IMR-90 (cell line): ENCODE results near the gene CAMKMT. TPM values are rescaled to one million over a fixed set of nuclear protein-coding genes. Genes with fewer than 3 reads are reported as not detected.

Source experiments
- ATAC-seq: fragments of 200-7000 bp; cut with Tn5 transposase; 2 replicates; pipeline ENCODE4 v1.9.1; 2020; ENCODE audit warnings: low read depth, mild to moderate bottlenecking, moderate library complexity
- BruUV-seq: library from RNA; stranded (reverse); fragments of 400-500 nt; replicated peaks from 2 replicates; lab custom pipeline; 2021; lab: Mats Ljungman, UMichigan
- CTCF ChIA-PET: fragments of 300-600 bp; formaldehyde crosslinking; extraction: SDS; loops from one replicate; lab custom pipeline; 2021; ENCODE audit warnings: antibody characterized with exemption; lab: Yijun Ruan, JAX
- POLR2A ChIA-PET: fragments of 300-600 bp; sonication (Branson Sonifier 250); formaldehyde crosslinking; loops from one replicate; lab custom pipeline; 2022; ENCODE audit warnings: antibody characterized with exemption; ENCODE audit not compliant: unreplicated experiment; lab: Charles Lee
- DNase-seq: peaks from one replicate; pipeline ENCODE4 v3.0.0; 2013
- H2AFZ ChIP-seq: replicated peaks from 2 replicates; pipeline ENCODE3; 2013; ENCODE audit warnings: low read length, mild to moderate bottlenecking; ENCODE audit not compliant: poor library complexity
- H2AK5ac ChIP-seq: 2 replicates; pipeline ENCODE4 v1.6.1; 2013; ENCODE audit warnings: low read depth, low read length, inconsistent platforms
- H2AK9ac ChIP-seq: replicated peaks from 2 replicates; pipeline ENCODE3; 2013; ENCODE audit warnings: mild to moderate bottlenecking, low read depth, low read length, moderate library complexity; ENCODE audit not compliant: poor library complexity
- H2BK120ac ChIP-seq: 2 replicates; pipeline ENCODE4 v1.6.1; 2013; ENCODE audit warnings: low read depth, low read length, inconsistent platforms
- H2BK15ac ChIP-seq: 3 replicates; pipeline ENCODE4 v1.6.1; 2013; ENCODE audit warnings: low read depth, low read length, inconsistent platforms
- H2BK20ac ChIP-seq: 2 replicates; pipeline ENCODE4 v1.6.1; 2013; ENCODE audit warnings: low read depth, mild to moderate bottlenecking, inconsistent platforms, low read length, moderate library complexity
- H2BK5ac ChIP-seq: 2 replicates; pipeline ENCODE4 v1.6.1; 2013; ENCODE audit warnings: mild to moderate bottlenecking, low read depth, low read length, inconsistent platforms; ENCODE audit not compliant: poor library complexity, severe bottlenecking
- H3K14ac ChIP-seq: replicated peaks from 2 replicates; pipeline ENCODE4 v1.6.1; 2013; ENCODE audit warnings: low read depth, low read length, inconsistent platforms
- H3K18ac ChIP-seq: 2 replicates; pipeline ENCODE4 v1.6.1; 2013; ENCODE audit warnings: low read depth, low read length, control low read depth
- H3K23ac ChIP-seq: 2 replicates; pipeline ENCODE4 v1.6.1; 2013; ENCODE audit warnings: low read depth, low read length, inconsistent platforms
- H3K27ac ChIP-seq: 2 replicates; pipeline ENCODE4 v1.5.1; 2013; ENCODE audit warnings: mild to moderate bottlenecking, control low read depth, low read length; ENCODE audit not compliant: insufficient read depth
- H3K27me3 ChIP-seq: 2 replicates; pipeline ENCODE4 v1.6.1; 2013; ENCODE audit warnings: low read length; ENCODE audit not compliant: control insufficient read depth, insufficient read depth
- H3K36me3 ChIP-seq: 2 replicates; pipeline ENCODE4 v1.6.1; 2013; ENCODE audit warnings: low read length, mixed read lengths; ENCODE audit not compliant: control insufficient read depth, insufficient read depth
- H3K4ac ChIP-seq: 2 replicates; pipeline ENCODE4 v1.6.1; 2013; ENCODE audit warnings: low read depth, low read length, inconsistent platforms
- H3K4me1 ChIP-seq: 2 replicates; pipeline ENCODE4 v1.6.1; 2013; ENCODE audit warnings: low read length, mixed read lengths; ENCODE audit not compliant: control insufficient read depth, insufficient read depth
- H3K4me2 ChIP-seq: 2 replicates; pipeline ENCODE4 v1.6.1; 2013; ENCODE audit warnings: low read depth, mild to moderate bottlenecking, control low read depth, low read length, moderate library complexity
- H3K4me3 ChIP-seq: 2 replicates; pipeline ENCODE4 v1.5.1; 2013; ENCODE audit warnings: low read depth, mild to moderate bottlenecking, control low read depth, low read length, moderate library complexity; ENCODE audit not compliant: insufficient read depth
- H3K56ac ChIP-seq: 2 replicates; pipeline ENCODE4 v1.6.1; 2013; ENCODE audit warnings: low read length, inconsistent platforms; ENCODE audit not compliant: insufficient read depth; ENCODE audit errors: extremely low read depth
- H3K79me1 ChIP-seq, 2 experiments: 2 replicates each; pipeline ENCODE4 v1.6.1; 2013; ENCODE audit warnings: low read length in 2 of 2, inconsistent platforms in 1 of 2, low read depth in 1 of 2
- H3K9ac ChIP-seq: 2 replicates; pipeline ENCODE4 v1.6.1; 2013; ENCODE audit warnings: low read depth, low read length, control low read depth
- H3K9me1 ChIP-seq: 2 replicates; pipeline ENCODE4 v1.6.1; 2013; ENCODE audit warnings: low read length, inconsistent platforms; ENCODE audit not compliant: insufficient read depth
- H3K9me3 ChIP-seq: 2 replicates; pipeline ENCODE4 v1.6.1; 2013; ENCODE audit warnings: low read length; ENCODE audit not compliant: control insufficient read depth, insufficient read depth
- H4K20me1 ChIP-seq: 2 replicates; pipeline ENCODE4 v1.6.1; 2013; ENCODE audit warnings: low read length, inconsistent platforms; ENCODE audit not compliant: insufficient read depth
- H4K5ac ChIP-seq: 2 replicates; pipeline ENCODE4 v1.6.1; 2013; ENCODE audit warnings: mild to moderate bottlenecking, low read depth, low read length, control low read depth
- H4K8ac ChIP-seq, 2 experiments: 2 replicates each; pipeline ENCODE4 v1.6.1; 2013; ENCODE audit warnings: low read depth in 2 of 2, low read length in 2 of 2, control low read depth in 1 of 2, inconsistent platforms in 1 of 2
- H4K91ac ChIP-seq: 2 replicates; pipeline ENCODE4 v1.6.1; 2013; ENCODE audit warnings: low read depth, low read length, inconsistent platforms; ENCODE audit not compliant: insufficient read depth
- RAD21 ChIP-seq: IDR thresholded peaks from 2 replicates; pipeline ENCODE4 v1.6.1; 2012; ENCODE audit warnings: low read length, improper control_type of control experiment
- WGBS, 2 experiments: methylation state at CpG; one replicate each; pipeline versions ENCODE4 v1.1.5 to v1.1.7; 2013; ENCODE audit warnings: missing lambda C conversion rate in 2 of 2; ENCODE audit not compliant: insufficient read length in 1 of 2; ENCODE audit errors: extremely low coverage in 2 of 2; 5-methylcytosine and 5-hydroxymethylcytosine counted together
- dilution Hi-C: fragments of 300-500 bp; cut with HindIII; formaldehyde crosslinking; loops from one replicate; pipeline ENCODE4 v1.14.3; 2018; ENCODE audit warnings: low sequenced_read_pairs; ENCODE audit not compliant: unreplicated experiment
- in situ Hi-C: fragments of 300-500 bp; cut with MboI; formaldehyde crosslinking; loops from 3 replicates; pipeline ENCODE4 v1.14.3; 2019; ENCODE audit warnings: low sequenced_read_pairs, inconsistent platforms, mixed read lengths
- intact Hi-C: fragments of 100-400 bp; cut with micrococcal nuclease; formaldehyde crosslinking; loops from 2 replicates; pipeline ENCODE4 v1.10.0; 2022
- polyA plus RNA-seq, 3 experiments: library from polyadenylated mRNA; depleted of rRNA; stranded (reverse); fragments of >200 nt; gene quantifications; 2 replicates each; pipeline ENCODE4 v1.2.3, GENCODE V29; 2012; ENCODE audit warnings: low replicate concordance in 1 of 3
- total RNA-seq: library from RNA; depleted of rRNA; stranded (reverse); fragments of >200 nt; gene quantifications from 2 replicates; pipeline ENCODE4 v1.2.3, GENCODE V29; 2012

Gene CAMKMT
- total and polyA plus RNA-seq, 2 of the 4 experiments (the other 2 are of a cell fraction) = 4.4 to 6.8 TPM

GRCh38 chr2:44687686-44688455, 326.1 kb downstream of the CAMKMT start:
- H2BK5ac ChIP-seq = no peak overlapping the region
- TF ChIP-seq RAD21 = no peak
- no peak overlapping the region for H3K9ac ChIP-seq
- H3K27ac ChIP-seq = no peak overlapping the region
- no peak overlapping the region for H3K4ac ChIP-seq
- no peak for DNase-seq
- no peak overlapping the region for H3K56ac ChIP-seq
- H3K4me1 ChIP-seq = no peaks in the 10 kb centered on the region
- H2BK20ac ChIP-seq = no peak overlapping the region
- no peak overlapping the region for H2AFZ ChIP-seq
- H3K14ac ChIP-seq = no peak overlapping the region
- dilution Hi-C loops (no loop called here), in situ Hi-C loops (no loop called here), intact Hi-C loops (no loop called here)
- H2AK9ac ChIP-seq = no peak overlapping the region
- H3K23ac ChIP-seq = no peak overlapping the region
- no CpG with 5 or more reads among the region's 5 CpGs for WGBS, 2 experiments
- no peak overlapping the region for H2AK5ac ChIP-seq
- POLR2A ChIA-PET = no interaction called here
- no peak for ATAC-seq
- CTCF ChIA-PET = no interaction called here
- BruUV-seq = no TSS peak
- H3K9me3 ChIP-seq = no peaks in the 10 kb centered on the region
- no peaks in the 10 kb centered on the region for H3K79me1 ChIP-seq
- H2BK15ac ChIP-seq = no peak overlapping the region
- H2BK120ac ChIP-seq = no peak overlapping the region
- H4K20me1 ChIP-seq = no peaks in the 10 kb centered on the region
- no peak overlapping the region for H4K5ac ChIP-seq
- H3K27me3 ChIP-seq = no peaks in the 10 kb centered on the region
- H4K8ac ChIP-seq = no peak overlapping the region
- no peak overlapping the region for H3K4me2 ChIP-seq
- H3K9me1 ChIP-seq = no peaks in the 10 kb centered on the region
- H3K18ac ChIP-seq = no peak overlapping the region
- H4K91ac ChIP-seq = no peak overlapping the region
- no peak overlapping the region for H3K4me3 ChIP-seq
- H3K36me3 ChIP-seq = no peaks in the 10 kb centered on the region
